Endothelial cell of umbilical vein (primary cell): ENCODE results near the gene NFIA. TPM values are rescaled to one million over a fixed set of nuclear protein-coding genes. Genes with fewer than 3 reads are reported as not detected.

ENCODE experiments used
- BruUV-seq: library from RNA; stranded (reverse); fragments of 400-500 nt; replicated peaks from 2 replicates; lab custom pipeline; 2021; lab: Mats Ljungman, UMichigan
- CTCF ChIA-PET: fragments of 300-600, 350-600 bp; sonication (Branson Sonifier 250); formaldehyde crosslinking; loops from one replicate; lab custom pipeline; 2021; ENCODE audit warnings: antibody characterized with exemption, inconsistent platforms; lab: Charles Lee
- POLR2A ChIA-PET: fragments of 300-600, 350-600 bp; sonication (Branson Sonifier 250); formaldehyde crosslinking; loops from one replicate; lab custom pipeline; 2021; ENCODE audit warnings: antibody characterized with exemption, inconsistent platforms; lab: Charles Lee
- DNase-seq: peaks from one replicate; pipeline ENCODE4 v3.0.0-alpha.2; 2011; ENCODE audit warnings: low read depth, low spot score
- FAIRE-seq: peaks from 2 replicates; lab custom pipeline; 2011; peaks lifted over from hg19 to GRCh38; lab: Jason Lieb, UNC
- H2AFZ ChIP-seq: 2 replicates; pipeline ENCODE4 v1.6.0; 2012; ENCODE audit warnings: low read depth, low read length, control low read depth, inconsistent platforms
- H3K27ac ChIP-seq: 2 replicates; pipeline ENCODE4 v1.5.1; 2011; ENCODE audit warnings: low read depth, mild to moderate bottlenecking, control low read depth, low read length, moderate library complexity; ENCODE audit not compliant: insufficient read depth
- H3K27me3 ChIP-seq, 2 experiments: 2 replicates each; pipeline versions ENCODE4 v1.6.0 to v1.6.1; 2011; ENCODE audit warnings: low read length in 2 of 2, mixed read lengths in 1 of 2; ENCODE audit not compliant: control insufficient read depth in 2 of 2, insufficient read depth in 2 of 2
- H3K36me3 ChIP-seq, 2 experiments: 2 replicates in 1 of 2; 3 replicates in 1 of 2; pipeline ENCODE4 v1.5.1; 2011; ENCODE audit warnings: low read length in 2 of 2, mild to moderate bottlenecking in 1 of 2, moderate library complexity in 1 of 2; ENCODE audit not compliant: control insufficient read depth in 2 of 2, insufficient read depth in 2 of 2; ENCODE audit errors: extremely low read depth in 1 of 2
- H3K4me1 ChIP-seq: 3 replicates; pipeline ENCODE4 v1.5.1; 2011; ENCODE audit warnings: mild to moderate bottlenecking, low read length; ENCODE audit not compliant: control insufficient read depth, insufficient read depth; ENCODE audit errors: extremely low read depth
- H3K4me2 ChIP-seq: 2 replicates; pipeline ENCODE4 v1.6.1; 2011; ENCODE audit warnings: low read length, control low read depth, mixed read lengths; ENCODE audit not compliant: insufficient read depth
- H3K4me3 ChIP-seq, 3 experiments: fragments of 200-600 bp in 1 of 3; sonication (generic), shearing (Covaris generic) in 1 of 3; replicated peaks in 1 of 3; 2 replicates each; pipeline ENCODE4 v1.5.1; 2011 to 2016; ENCODE audit warnings: control low read depth in 3 of 3, low read length in 3 of 3, mild to moderate bottlenecking in 2 of 3, inconsistent platforms in 1 of 3, low read depth in 1 of 3, moderate library complexity in 1 of 3; ENCODE audit not compliant: insufficient read depth in 1 of 3
- H3K79me2 ChIP-seq: 2 replicates; pipeline ENCODE4 v1.6.0; 2012; ENCODE audit warnings: low read length, inconsistent platforms; ENCODE audit not compliant: control insufficient read depth, insufficient read depth
- H3K9ac ChIP-seq: replicated peaks from 2 replicates; pipeline ENCODE3; 2011; ENCODE audit warnings: low read length, control low read depth; ENCODE audit not compliant: insufficient read depth; ENCODE audit errors: extremely low read depth
- H3K9me1 ChIP-seq: replicated peaks from 3 replicates; pipeline ENCODE4 v1.6.0; 2011; ENCODE audit warnings: mild to moderate bottlenecking, low read length; ENCODE audit not compliant: control insufficient read depth, insufficient read depth; ENCODE audit errors: extremely low read depth
- H3K9me3 ChIP-seq: replicated peaks from 2 replicates; pipeline ENCODE4 v1.5.1; 2012; ENCODE audit warnings: low read length, inconsistent platforms; ENCODE audit not compliant: control insufficient read depth, insufficient read depth
- H4K20me1 ChIP-seq: replicated peaks from 2 replicates; pipeline ENCODE3; 2011; ENCODE audit warnings: mild to moderate bottlenecking, low read length; ENCODE audit not compliant: control insufficient read depth, insufficient read depth; ENCODE audit errors: extremely low read depth
- EZH2 ChIP-seq: IDR thresholded peaks from 2 replicates; pipeline ENCODE4 v1.6.1; 2012; ENCODE audit warnings: borderline replicate concordance, low read depth, mild to moderate bottlenecking, moderate library complexity, low read length, inconsistent platforms; ENCODE audit not compliant: severe bottlenecking
- FOS ChIP-seq: IDR thresholded peaks from 2 replicates; pipeline ENCODE4 v1.6.1; 2011; ENCODE audit warnings: mild to moderate bottlenecking, low read length, moderate library complexity, borderline replicate concordance; ENCODE audit not compliant: insufficient read depth
- GATA2 ChIP-seq: IDR thresholded peaks from 2 replicates; pipeline ENCODE4 v1.7.0; 2011; ENCODE audit warnings: low read depth, mild to moderate bottlenecking, moderate library complexity, mixed read lengths, low read length; ENCODE audit not compliant: insufficient read length, insufficient read depth
- JUN ChIP-seq: IDR thresholded peaks from 2 replicates; pipeline ENCODE4 v1.6.1; 2011; ENCODE audit warnings: borderline replicate concordance, low read depth; ENCODE audit not compliant: insufficient read length, insufficient read depth
- MYC ChIP-seq: IDR thresholded peaks from one replicate; pipeline ENCODE4 v1.6.1; 2011; ENCODE audit warnings: mild to moderate bottlenecking, low read depth, low read length
- POLR2A ChIP-seq: IDR thresholded peaks from 2 replicates; pipeline ENCODE4 v1.6.1; 2012; ENCODE audit warnings: low read depth, mild to moderate bottlenecking, control low read depth, low read length
- POLR2AphosphoS5 ChIP-seq: IDR thresholded peaks from 2 replicates; pipeline ENCODE4 v1.6.1; 2012; ENCODE audit warnings: low read depth, mild to moderate bottlenecking, control low read depth, low read length, moderate library complexity; ENCODE audit not compliant: insufficient read depth
- dilution Hi-C: fragments of 300-500 bp; cut with MboI; formaldehyde crosslinking; loops from one replicate; pipeline ENCODE4 v1.15.0; 2019; ENCODE audit warnings: low sequenced_read_pairs; ENCODE audit not compliant: extremely low pct_ligation_motif_present
- intact Hi-C: fragments of 100-400 bp; cut with micrococcal nuclease; formaldehyde crosslinking; loops from one replicate; pipeline ENCODE4 v1.10.0; 2022
- polyA plus RNA-seq, 4 experiments: library from polyadenylated mRNA; depleted of rRNA in 3 of 4; stranded (reverse) in 3 of 4; unstranded in 1 of 4; fragments of >200 nt; gene quantifications; 2 replicates each; pipeline versions ENCODE4 v1.2.1 to v1.2.3, GENCODE V29; 2011 to 2012; ENCODE audit warnings: missing spikeins in 1 of 4
- total RNA-seq: library from RNA; stranded (reverse); gene quantifications from 2 replicates; pipeline ENCODE4 v1.2.3, GENCODE V29; 2021
- TF ChIP-seq, protein P1 (sequence below), 2 donors: IDR thresholded peaks; 1 replicate in 1 of 2; 2 replicates in 1 of 2; pipeline ENCODE4 v1.5.1; 2011; ENCODE audit warnings: low read length in 2 of 2, mild to moderate bottlenecking in 2 of 2, moderate library complexity in 2 of 2, control low read depth in 1 of 2, inconsistent platforms in 1 of 2, low read depth in 1 of 2; ENCODE audit not compliant: insufficient read depth in 1 of 2; ENCODE audit errors: extremely low read depth in 1 of 2
- TF ChIP-seq, protein P2 (sequence below): IDR thresholded peaks from 2 replicates; pipeline ENCODE4 v1.6.1; 2011; ENCODE audit not compliant: insufficient read depth, insufficient read length

NFIA gene
- total and polyA plus RNA-seq, 2 donors (not counting 3 experiments of a cell fraction or from before 2014, with no cell fraction given) = 25.5 to 47.0 TPM

DNA sequence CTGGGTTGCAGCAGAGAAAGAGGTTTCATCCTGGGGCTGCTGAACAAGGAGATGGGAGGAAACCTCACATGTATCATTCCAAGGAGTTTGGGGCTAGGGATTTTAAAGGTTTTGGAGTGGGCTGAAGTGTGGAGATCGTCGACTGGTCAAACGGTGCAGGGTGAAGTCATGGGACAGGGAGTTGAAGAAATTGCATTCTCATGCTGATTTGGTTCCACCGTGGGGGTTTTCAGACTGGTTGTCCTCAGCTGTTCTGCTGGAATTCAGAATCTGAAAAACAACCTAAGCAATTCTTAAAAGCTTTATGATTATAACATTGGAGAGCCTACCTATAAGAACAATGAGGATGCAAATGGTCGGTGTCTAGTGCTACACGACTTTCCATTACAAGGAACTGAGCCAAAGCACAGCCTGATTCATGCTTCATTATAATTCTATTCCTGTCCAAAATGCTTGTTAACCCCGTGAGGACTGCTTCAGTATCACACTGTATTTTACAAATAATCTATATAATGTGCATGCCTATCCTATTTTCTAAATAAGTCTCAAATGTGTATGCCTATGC lies 399.9 kb downstream of the NFIA start:
- H2AFZ ChIP-seq = no peak overlapping the region
- FAIRE-seq (no peak), DNase-seq (no peak)
- no peaks in the 10 kb centered on the region for H4K20me1 ChIP-seq
- BruUV-seq = no TSS peak
- dilution Hi-C loops = no loop called here
- POLR2A ChIA-PET = no interaction called here
- no peak overlapping the region for H3K27ac ChIP-seq
- no peaks in the 10 kb centered on the region for H3K9me3 ChIP-seq
- CTCF ChIA-PET = no interaction called here
- TF ChIP-seq EZH2 = no peak
- TF ChIP-seq, protein P1, sequence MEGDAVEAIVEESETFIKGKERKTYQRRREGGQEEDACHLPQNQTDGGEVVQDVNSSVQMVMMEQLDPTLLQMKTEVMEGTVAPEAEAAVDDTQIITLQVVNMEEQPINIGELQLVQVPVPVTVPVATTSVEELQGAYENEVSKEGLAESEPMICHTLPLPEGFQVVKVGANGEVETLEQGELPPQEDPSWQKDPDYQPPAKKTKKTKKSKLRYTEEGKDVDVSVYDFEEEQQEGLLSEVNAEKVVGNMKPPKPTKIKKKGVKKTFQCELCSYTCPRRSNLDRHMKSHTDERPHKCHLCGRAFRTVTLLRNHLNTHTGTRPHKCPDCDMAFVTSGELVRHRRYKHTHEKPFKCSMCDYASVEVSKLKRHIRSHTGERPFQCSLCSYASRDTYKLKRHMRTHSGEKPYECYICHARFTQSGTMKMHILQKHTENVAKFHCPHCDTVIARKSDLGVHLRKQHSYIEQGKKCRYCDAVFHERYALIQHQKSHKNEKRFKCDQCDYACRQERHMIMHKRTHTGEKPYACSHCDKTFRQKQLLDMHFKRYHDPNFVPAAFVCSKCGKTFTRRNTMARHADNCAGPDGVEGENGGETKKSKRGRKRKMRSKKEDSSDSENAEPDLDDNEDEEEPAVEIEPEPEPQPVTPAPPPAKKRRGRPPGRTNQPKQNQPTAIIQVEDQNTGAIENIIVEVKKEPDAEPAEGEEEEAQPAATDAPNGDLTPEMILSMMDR (IDR thresholded peaks at IDR 0.05; ENCODE audit: extremely low read depth in 1 of 2, insufficient read depth in 1 of 2, low read depth in 1 of 2, low read length in 2 of 2) = no peak
- TF ChIP-seq POLR2A = no peak
- TF ChIP-seq POLR2AphosphoS5 = no peak
- TF ChIP-seq FOS = no peak
- TF ChIP-seq, protein P2, sequence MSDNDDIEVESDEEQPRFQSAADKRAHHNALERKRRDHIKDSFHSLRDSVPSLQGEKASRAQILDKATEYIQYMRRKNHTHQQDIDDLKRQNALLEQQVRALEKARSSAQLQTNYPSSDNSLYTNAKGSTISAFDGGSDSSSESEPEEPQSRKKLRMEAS = no peak
- no peak for TF ChIP-seq GATA2
- TF ChIP-seq JUN = no peak
- TF ChIP-seq MYC = no peak
- no peaks in the 10 kb centered on the region for H3K4me1 ChIP-seq
- no peak overlapping the region for H3K4me2 ChIP-seq
- no peak overlapping the region for H3K9ac ChIP-seq
- no peaks in the 10 kb centered on the region for H3K79me2 ChIP-seq
- H3K9me1 ChIP-seq = no peaks in the 10 kb centered on the region
- H3K27me3 ChIP-seq = peaks cover 8 to 9% of the 10 kb centered on the region in 2 experiments
- H3K36me3 ChIP-seq = no peaks in the 10 kb centered on the region
- intact Hi-C loops = no loop called here
- no peak overlapping the region for H3K4me3 ChIP-seq
